Measurements from ENCODE around the gene AFAP1. TPM values are rescaled to one million over a fixed set of nuclear protein-coding genes. Genes with fewer than 3 reads are reported as not detected.

AFAP1 gene
- total and polyA plus RNA-seq, 2 of the 4 experiments (the other 2 are of a cell fraction), result 48.2 to 80.9 TPM

- dilution Hi-C loops (cut with HindIII; ENCODE audit: low sequenced_read_pairs, unreplicated experiment), result no loop called here
- Histone ChIP-seq H2AFZ (replicated peaks; ENCODE audit: low read length, poor library complexity) (no peak overlapping the region), H2AK5ac (ENCODE audit: low read depth, low read length) (peak overlapping the region; percentile 72; the same call in 1 of the 2 replicates), H2BK5ac (ENCODE audit: low read depth, low read length, poor library complexity, severe bottlenecking) (peak overlapping the region; percentile 50), H3K9me1 (ENCODE audit: insufficient read depth, low read length) (peaks cover 46% of the 10 kb centered on the region), H2BK15ac (ENCODE audit: low read depth, low read length) (no peak overlapping the region), H3K9ac (ENCODE audit: low read depth, low read length) (no peak overlapping the region), H4K8ac (ENCODE audit: low read depth in 2 of 2, low read length in 2 of 2) (peak overlapping the region in 1 of 2 experiments; percentile 28; a peak in 1 of 4 replicates), H3K27ac (ENCODE audit: insufficient read depth, low read length) (no peak overlapping the region), H3K4me3 (ENCODE audit: insufficient read depth, low read depth, low read length) (no peak overlapping the region), H3K14ac (replicated peaks; ENCODE audit: low read depth, low read length) (no peak overlapping the region; the same call in 1 of the 2 replicates), H3K9me3 (ENCODE audit: control insufficient read depth, insufficient read depth, low read length) (no peaks in the 10 kb centered on the region), H4K5ac (ENCODE audit: low read depth, low read length) (no peak overlapping the region; the same call in 1 of the 2 replicates), H2BK20ac (ENCODE audit: low read depth, low read length) (0 out of 2 replicates have a peak overlapping the region, but pooled peaks have one; percentile 35), H3K27me3 (ENCODE audit: control insufficient read depth, insufficient read depth, low read length) (no peaks in the 10 kb centered on the region), H3K79me1 (ENCODE audit: low read depth in 1 of 2, low read length in 2 of 2) (peaks cover 41 to 89% of the 10 kb centered on the region in 2 experiments), H3K18ac (ENCODE audit: low read depth, low read length) (peak overlapping the region; percentile 26; the same call in 1 of the 2 replicates), H4K91ac (ENCODE audit: insufficient read depth, low read depth, low read length) (peak overlapping the region; percentile 26; the same call in 1 of the 2 replicates), H4K20me1 (ENCODE audit: insufficient read depth, low read length) (peaks cover 4% of the 10 kb centered on the region; the same call in 1 of the 2 replicates), H3K56ac (ENCODE audit: extremely low read depth, insufficient read depth, low read length) (no peak overlapping the region), H2AK9ac (replicated peaks; ENCODE audit: low read depth, low read length, poor library complexity) (no peak overlapping the region), H3K4me1 (ENCODE audit: control insufficient read depth, insufficient read depth, low read length) (peaks cover 22% of the 10 kb centered on the region), H3K23ac (ENCODE audit: low read depth, low read length) (no peak overlapping the region), H3K4ac (ENCODE audit: low read depth, low read length) (peak overlapping the region; percentile 59; the same call in 1 of the 2 replicates), H2BK120ac (ENCODE audit: low read depth, low read length) (peak overlapping the region; percentile 11; the same call in 1 of the 2 replicates), H3K36me3 (ENCODE audit: control insufficient read depth, insufficient read depth, low read length) (peaks cover 67% of the 10 kb centered on the region), H3K4me2 (ENCODE audit: low read depth, low read length) (no peak overlapping the region)
- POLR2A ChIA-PET (ENCODE audit: unreplicated experiment), result no interaction called here
- no CpG with 5 or more reads among the region's 12 CpGs for WGBS, 2 experiments (ENCODE audit: extremely low coverage in 2 of 2, insufficient read length in 1 of 2)
- BruUV-seq (replicated peaks), result no TSS peak
- intact Hi-C loops (cut with micrococcal nuclease), result no loop called here
- TF ChIP-seq SMC3 (IDR thresholded peaks at IDR 0.05; ENCODE audit: low read depth, low read length), result no peak
- no peak for TF ChIP-seq MXI1 (IDR thresholded peaks at IDR 0.05; ENCODE audit: borderline replicate concordance, low read depth, low read length)
- no peak for TF ChIP-seq ELK1 (IDR thresholded peaks at IDR 0.05; ENCODE audit: borderline replicate concordance, low read depth, low read length)
- TF ChIP-seq RAD21 (IDR thresholded peaks at IDR 0.05; ENCODE audit: low read length), result no peak
- no peak for TF ChIP-seq RFX5 (IDR thresholded peaks at IDR 0.05; ENCODE audit: low read depth, low read length)
- TF ChIP-seq BHLHE40 (IDR thresholded peaks at IDR 0.05; ENCODE audit: low read depth, low read length), result no peak
- no peak for TF ChIP-seq RCOR1 (IDR thresholded peaks at IDR 0.05; ENCODE audit: insufficient replicate concordance, low read length)
- TF ChIP-seq CEBPB (IDR thresholded peaks at IDR 0.05; ENCODE audit: low read depth, low read length), result no peak
- ATAC-seq (ENCODE audit: low read depth) (no peak), DNase-seq (no peak)
- in situ Hi-C loops (cut with MboI; ENCODE audit: low sequenced_read_pairs), result no loop called here
- CTCF ChIA-PET, result no interaction called here
These were observed 87.0 kb downstream of the AFAP1 start for GRCh38 chr4:7852568-7853185.

Measured in IMR-90 (cell line).